HepG2 (cell line): ENCODE data around the gene VSNL1. TPM values are rescaled to one million over a fixed set of nuclear protein-coding genes. Genes with fewer than 3 reads are reported as not detected.

Source experiments
- ATAC-seq: fragments of 200-7000 bp; cut with Tn5 transposase; 3 replicates; pipeline ENCODE4 v1.9.1; 2020; ENCODE audit warnings: mild to moderate bottlenecking, moderate library complexity
- BruUV-seq: library from RNA; stranded (reverse); fragments of 400-500 nt; replicated peaks from 2 replicates; lab custom pipeline; 2021; lab: Mats Ljungman, UMichigan
- CTCF ChIA-PET: fragments of 300-600 bp; formaldehyde crosslinking; extraction: SDS; loops from one replicate; lab custom pipeline; 2021; ENCODE audit warnings: low total read pairs, inconsistent platforms, low intra/inter-chr PET ratio; lab: Yijun Ruan, JAX
- POLR2A ChIA-PET: fragments of 350-600 bp; sonication (Branson Sonifier 250); formaldehyde crosslinking; loops from one replicate; lab custom pipeline; 2020; ENCODE audit warnings: antibody characterized with exemption, inconsistent platforms; lab: Yijun Ruan, JAX
- DNase-seq: peaks from one replicate; pipeline ENCODE4 v3.0.0-alpha.2; 2015; ENCODE audit warnings: low spot score
- FAIRE-seq: peaks from 3 replicates; lab custom pipeline; 2011; peaks lifted over from hg19 to GRCh38; lab: Jason Lieb, UNC
- H2AFZ ChIP-seq: one replicate; pipeline ENCODE4 v1.6.1; 2011; ENCODE audit warnings: low read length, inconsistent platforms
- H3K27ac ChIP-seq: fragments of 300-600 bp; 3 replicates; pipeline ENCODE4 v1.8.0; 2011; ENCODE audit warnings: mixed run types, mild to moderate bottlenecking, mixed read lengths, low read length, inconsistent platforms; ENCODE audit not compliant: insufficient read depth; ENCODE audit errors: extremely low read length
- H3K27me3 ChIP-seq, 2 experiments: fragments of 200-600 bp in 1 of 2; 2 replicates in 1 of 2; 3 replicates in 1 of 2; pipeline versions ENCODE4 v1.6.0 to v1.8.0; 2011; ENCODE audit warnings: low read length in 2 of 2, mild to moderate bottlenecking in 2 of 2, moderate library complexity in 2 of 2, inconsistent platforms in 1 of 2; ENCODE audit not compliant: insufficient read depth in 2 of 2, control insufficient read depth in 1 of 2
- H3K36me3 ChIP-seq, 2 experiments: fragments of 200-600 bp in 1 of 2; replicated peaks in 1 of 2; 2 replicates in 1 of 2; 3 replicates in 1 of 2; pipeline versions ENCODE4 v1.5.1 to v1.8.0; 2011; ENCODE audit warnings: low read length in 2 of 2, inconsistent platforms in 1 of 2; ENCODE audit not compliant: insufficient read depth in 2 of 2, control insufficient read depth in 1 of 2
- H3K4me1 ChIP-seq: 2 replicates; pipeline ENCODE4 v1.5.1; 2012; ENCODE audit warnings: low read length, inconsistent platforms; ENCODE audit not compliant: insufficient read depth
- H3K4me2 ChIP-seq: 2 replicates; pipeline ENCODE4 v1.6.0; 2011; ENCODE audit warnings: low read depth, low read length, inconsistent platforms
- H3K4me3 ChIP-seq, 3 experiments: fragments of 200-600 bp in 1 of 3; sonication (generic), shearing (Covaris generic) in 1 of 3; replicated peaks in 1 of 3; 2 replicates each; pipeline ENCODE4 v1.5.1; 2011 to 2016; ENCODE audit warnings: low read length in 3 of 3, inconsistent platforms in 2 of 3, low read depth in 2 of 3, mild to moderate bottlenecking in 2 of 3, control low read depth in 1 of 3, mixed read lengths in 1 of 3; ENCODE audit not compliant: insufficient read depth in 1 of 3
- H3K79me2 ChIP-seq: one replicate; pipeline ENCODE4 v1.6.1; 2011; ENCODE audit warnings: low read length, inconsistent platforms; ENCODE audit not compliant: insufficient read depth
- H3K9ac ChIP-seq: 2 replicates; pipeline ENCODE4 v1.6.0; 2011; ENCODE audit warnings: mild to moderate bottlenecking, low read depth, low read length, inconsistent platforms; ENCODE audit not compliant: insufficient read depth
- H3K9me3 ChIP-seq: 2 replicates; pipeline ENCODE4 v1.5.1; 2012; ENCODE audit warnings: mild to moderate bottlenecking, low read length
- H4K20me1 ChIP-seq: 2 replicates; pipeline ENCODE4 v1.6.0; 2011; ENCODE audit warnings: inconsistent platforms, mild to moderate bottlenecking, low read length, moderate library complexity; ENCODE audit not compliant: insufficient read depth
- NFKB2 ChIP-seq: sonication (generic); formaldehyde crosslinking; IDR thresholded peaks from 2 replicates; pipeline ENCODE4 v1.4.0; 2020; ENCODE audit warnings: missing genetic modification reagents, borderline replicate concordance
- SP2 ChIP-seq: sonication (generic); formaldehyde crosslinking; IDR thresholded peaks from 2 replicates; pipeline ENCODE4 v1.5.1; 2020; ENCODE audit warnings: mild to moderate bottlenecking, missing genetic modification reagents
- ZNF646 ChIP-seq: sonication (generic); formaldehyde crosslinking; IDR thresholded peaks from 2 replicates; pipeline ENCODE4 v1.9.0; 2021; ENCODE audit warnings: mild to moderate bottlenecking, missing genetic modification reagents
- ZNF652 ChIP-seq: IDR thresholded peaks from 2 replicates; pipeline ENCODE4 v1.6.1; 2016; ENCODE audit warnings: low read depth, borderline replicate concordance
- WGBS: methylation state at CpG from one replicate; pipeline ENCODE4 v1.1.6; 2017; ENCODE audit warnings: low lambda C conversion rate; 5-methylcytosine and 5-hydroxymethylcytosine counted together
- in situ Hi-C: cut with HindIII; loops from 2 replicates; pipeline ENCODE4 v1.10.0; 2017; ENCODE audit warnings: low pct_unique_long_range_greater_than_20kb; ENCODE audit not compliant: extremely low pct_ligation_motif_present
- intact Hi-C: fragments of 100-400 bp; cut with micrococcal nuclease; formaldehyde crosslinking; loops from one replicate; pipeline ENCODE4 v1.10.0; 2022; ENCODE audit not compliant: unreplicated experiment
- polyA plus RNA-seq, 8 experiments: library from polyadenylated mRNA; depleted of rRNA in 3 of 8; stranded (reverse) in 7 of 8; unstranded in 1 of 8; fragments of >200 nt; fragmentation: Illumina TruSeq in 4 of 8; extraction: Trizol in 4 of 8; gene quantifications; 2 replicates each; pipeline versions ENCODE4 v1.2.1 to v1.2.3, GENCODE V29; 2011 to 2016; ENCODE audit warnings: low read depth in 4 of 8, missing spikeins in 1 of 8, mixed read lengths in 1 of 8; ENCODE audit not compliant: insufficient read depth in 1 of 8
- total RNA-seq, 5 experiments: library from RNA; depleted of rRNA; stranded (reverse); fragments of >200 nt; fragmentation: Illumina TruSeq; extraction: Trizol; gene quantifications; 2 replicates each; pipeline ENCODE4 v1.2.3, GENCODE V29; 2016; ENCODE audit warnings: low read depth in 1 of 5
- TF ChIP-seq, protein P1 (sequence below): IDR thresholded peaks from 2 replicates; pipeline ENCODE4 v1.6.1; 2012; ENCODE audit warnings: inconsistent platforms
- TF ChIP-seq, protein P2 (sequence below): sonication (generic); formaldehyde crosslinking; IDR thresholded peaks from 2 replicates; pipeline ENCODE4 v1.4.0; 2020; ENCODE audit warnings: missing genetic modification reagents, borderline replicate concordance

VSNL1 gene
- total and polyA plus RNA-seq, 2 of the 13 experiments (the other 11 are each of a cell fraction or from before 2014, with no cell fraction given): 63.2 to 95.9 TPM

GRCh38 chr2:17605696-17606095, 65.2 kb downstream of the VSNL1 start (continued):
- TF ChIP-seq ZNF646 (CRISPR knock-in tag) (no peak), SP2 (CRISPR knock-in tag) (no peak), NFKB2 (CRISPR knock-in tag) (no peak)
- TF ChIP-seq, protein P1, sequence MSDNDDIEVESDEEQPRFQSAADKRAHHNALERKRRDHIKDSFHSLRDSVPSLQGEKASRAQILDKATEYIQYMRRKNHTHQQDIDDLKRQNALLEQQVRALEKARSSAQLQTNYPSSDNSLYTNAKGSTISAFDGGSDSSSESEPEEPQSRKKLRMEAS: no peak

GRCh38 chr2:17606851-17607250, 66.4 kb downstream of the VSNL1 start:
- FAIRE-seq (no peak), DNase-seq (no peak), ATAC-seq (no peak)
- H3K4me2 ChIP-seq: no peak overlapping the region
- H3K9me3 ChIP-seq: no peaks in the 10 kb centered on the region
- H3K79me2 ChIP-seq: no peaks in the 10 kb centered on the region
- in situ Hi-C loops (no loop called here), intact Hi-C loops (no loop called here)
- ChIA-PET POLR2A (no interaction called here), CTCF (no interaction called here)
- 100% methylated on average over 2 of the region's 2 CpGs for WGBS
- no peaks in the 10 kb centered on the region for H3K4me1 ChIP-seq
- H3K27me3 ChIP-seq: no peaks in the 10 kb centered on the region
- H3K9ac ChIP-seq: no peak overlapping the region
- peaks cover 17 to 52% of the 10 kb centered on the region in 2 experiments for H3K36me3 ChIP-seq
- H3K4me3 ChIP-seq: no peak overlapping the region
- BruUV-seq: no TSS peak
- H3K27ac ChIP-seq: no peak overlapping the region
- H2AFZ ChIP-seq: no peak overlapping the region
- H4K20me1 ChIP-seq: no peaks in the 10 kb centered on the region
- TF ChIP-seq ZNF652 (CRISPR knock-in tag): peak; percentile 41; the same call in 1 of the 2 replicates
- TF ChIP-seq, protein P2, sequence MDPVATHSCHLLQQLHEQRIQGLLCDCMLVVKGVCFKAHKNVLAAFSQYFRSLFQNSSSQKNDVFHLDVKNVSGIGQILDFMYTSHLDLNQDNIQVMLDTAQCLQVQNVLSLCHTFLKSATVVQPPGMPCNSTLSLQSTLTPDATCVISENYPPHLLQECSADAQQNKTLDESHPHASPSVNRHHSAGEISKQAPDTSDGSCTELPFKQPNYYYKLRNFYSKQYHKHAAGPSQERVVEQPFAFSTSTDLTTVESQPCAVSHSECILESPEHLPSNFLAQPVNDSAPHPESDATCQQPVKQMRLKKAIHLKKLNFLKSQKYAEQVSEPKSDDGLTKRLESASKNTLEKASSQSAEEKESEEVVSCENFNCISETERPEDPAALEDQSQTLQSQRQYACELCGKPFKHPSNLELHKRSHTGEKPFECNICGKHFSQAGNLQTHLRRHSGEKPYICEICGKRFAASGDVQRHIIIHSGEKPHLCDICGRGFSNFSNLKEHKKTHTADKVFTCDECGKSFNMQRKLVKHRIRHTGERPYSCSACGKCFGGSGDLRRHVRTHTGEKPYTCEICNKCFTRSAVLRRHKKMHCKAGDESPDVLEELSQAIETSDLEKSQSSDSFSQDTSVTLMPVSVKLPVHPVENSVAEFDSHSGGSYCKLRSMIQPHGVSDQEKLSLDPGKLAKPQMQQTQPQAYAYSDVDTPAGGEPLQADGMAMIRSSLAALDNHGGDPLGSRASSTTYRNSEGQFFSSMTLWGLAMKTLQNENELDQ (CRISPR knock-in tag): no peak
